Ishikawa (cell line): ENCODE measurements around the gene DDX47.

ENCODE experiments used
- CEBPB ChIP-seq: IDR thresholded peaks from 2 replicates; pipeline ENCODE4 v1.6.1; 2012
- EP300 ChIP-seq: IDR thresholded peaks from 2 replicates; pipeline ENCODE4 v1.6.1; 2012; ENCODE audit warnings: borderline replicate concordance
- MAX ChIP-seq: IDR thresholded peaks from 2 replicates; pipeline ENCODE4 v1.6.1; 2012

GRCh38 chr12:12792421-12792820 is 20.7 kb upstream of the DDX47 start:
- no peak for TF ChIP-seq EP300
- no peak for TF ChIP-seq CEBPB
- TF ChIP-seq MAX = no peak
